IPS-18a (cell line): ENCODE data around the gene KLRF1.
"Not testable (repeated sequence)": the region's sequence is repeated elsewhere in the genome, so short reads cannot be mapped to it uniquely, and the experiment has no call there.

Experiments used
- H3K27ac ChIP-seq: one replicate; pipeline ENCODE4 v1.5.1; 2013; ENCODE audit warnings: low read length
- H3K27me3 ChIP-seq: one replicate; pipeline ENCODE4 v1.6.1; 2013; ENCODE audit warnings: mild to moderate bottlenecking, low read length; ENCODE audit not compliant: control insufficient read depth, insufficient read depth
- H3K36me3 ChIP-seq: one replicate; pipeline ENCODE4 v1.6.1; 2013; ENCODE audit warnings: low read depth, low read length; ENCODE audit not compliant: control insufficient read depth
- H3K4me1 ChIP-seq: one replicate; pipeline ENCODE4 v1.6.1; 2013; ENCODE audit warnings: low read depth, low read length; ENCODE audit not compliant: control insufficient read depth
- H3K4me3 ChIP-seq: one replicate; pipeline ENCODE4 v1.5.1; 2013; ENCODE audit warnings: low read length
- H3K9ac ChIP-seq: one replicate; pipeline ENCODE4 v1.6.1; 2013; ENCODE audit warnings: mild to moderate bottlenecking, low read length, moderate library complexity
- H3K9me3 ChIP-seq: one replicate; pipeline ENCODE4 v1.6.1; 2013; ENCODE audit warnings: low read depth, low read length; ENCODE audit not compliant: control insufficient read depth

KLRF1 gene

DNA sequence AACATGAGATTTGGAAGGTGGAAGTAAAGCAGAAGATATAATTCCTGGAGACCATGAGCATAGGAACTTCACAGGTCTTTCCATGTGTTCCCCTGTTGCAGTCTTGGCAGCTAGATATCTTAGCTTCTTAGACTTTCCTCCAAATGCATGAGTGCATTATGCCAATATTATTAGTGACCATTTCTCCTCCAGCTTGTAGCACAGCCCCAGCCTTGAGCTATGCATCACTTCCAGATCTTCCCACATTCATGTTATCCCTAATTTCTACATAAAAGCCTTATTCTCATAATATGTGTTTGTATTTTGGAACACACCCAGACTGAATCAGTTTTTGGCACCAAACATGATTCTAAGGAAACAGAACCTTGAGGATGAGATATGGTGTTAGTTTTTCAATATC lies 30.9 kb downstream of the KLRF1 start:
- no peaks in the 10 kb centered on the region for H3K27me3 ChIP-seq
- H3K4me3 ChIP-seq = no peak overlapping the region
- H3K9ac ChIP-seq = no peak overlapping the region
- H3K36me3 ChIP-seq = no peaks in the 10 kb centered on the region
- no peak overlapping the region for H3K27ac ChIP-seq
- no peaks in the 10 kb centered on the region for H3K9me3 ChIP-seq
- H3K4me1 ChIP-seq = no peaks in the 10 kb centered on the region

DNA sequence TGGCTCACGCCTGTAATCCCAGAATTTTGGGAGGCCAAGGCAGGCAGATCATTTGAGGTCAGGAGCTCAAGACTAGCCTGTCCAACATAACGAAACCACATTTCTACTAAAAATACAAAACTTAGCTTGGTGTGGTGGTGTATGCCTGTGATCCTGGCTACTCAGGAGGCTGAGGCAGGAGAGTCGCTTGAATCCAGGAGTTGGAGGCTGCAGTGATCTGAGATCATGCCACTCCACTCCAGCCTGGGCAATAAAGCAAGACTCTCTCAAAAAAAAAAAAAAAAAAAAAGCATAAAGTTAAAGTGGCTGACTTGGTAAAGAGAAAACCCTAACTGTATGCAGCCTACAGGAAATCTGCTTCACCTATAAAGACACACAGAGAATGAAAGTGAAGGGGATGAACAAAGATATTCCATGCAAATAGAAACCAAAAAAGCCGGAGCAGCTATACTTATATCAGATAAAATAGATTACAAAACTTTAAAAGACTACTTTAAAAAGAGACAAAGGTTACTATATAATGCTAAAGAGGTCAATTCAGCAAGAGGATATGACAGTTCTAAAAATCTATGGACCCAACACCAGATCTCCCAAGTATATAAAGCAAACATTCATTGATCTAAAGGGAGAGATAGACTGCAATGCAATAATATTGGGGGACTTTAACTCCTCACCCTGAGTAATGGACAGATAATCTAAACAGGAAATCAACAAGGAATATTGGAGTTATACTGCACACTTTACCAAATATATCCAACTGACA lies 37.8 kb downstream of the KLRF1 start:
- no peak overlapping the region for H3K4me3 ChIP-seq
- H3K4me1 ChIP-seq = peaks cover 17% of the 10 kb centered on the region
- H3K27me3 ChIP-seq = no peaks in the 10 kb centered on the region
- H3K36me3 ChIP-seq = no peaks in the 10 kb centered on the region
- no peak overlapping the region for H3K27ac ChIP-seq
- no peak overlapping the region for H3K9ac ChIP-seq
- H3K9me3 ChIP-seq = no peaks in the 10 kb centered on the region

DNA sequence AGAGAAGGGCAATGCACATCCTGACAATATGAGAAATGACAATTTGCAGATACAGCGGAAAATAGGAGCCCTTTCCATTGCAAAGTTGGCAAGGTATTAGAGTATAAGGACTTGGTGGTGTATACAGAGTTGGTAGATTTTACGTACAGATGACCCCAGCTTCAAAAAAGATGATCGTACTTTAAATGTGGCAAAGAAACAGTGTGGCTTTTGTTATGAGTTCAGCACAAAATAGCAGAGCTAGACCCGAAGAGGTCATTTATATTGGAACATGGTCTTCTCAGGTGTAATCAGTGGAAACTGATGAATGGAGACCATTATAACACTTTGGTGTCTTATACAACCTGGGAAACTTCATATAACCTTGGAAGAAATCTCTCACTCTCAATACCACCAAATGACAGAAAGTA lies 39.6 kb downstream of the KLRF1 start:
- peaks cover 17% of the 10 kb centered on the region for H3K4me1 ChIP-seq
- H3K27me3 ChIP-seq = no peaks in the 10 kb centered on the region
- H3K36me3 ChIP-seq = no peaks in the 10 kb centered on the region
- H3K9me3 ChIP-seq = no peaks in the 10 kb centered on the region
- H3K4me3 ChIP-seq = no peak overlapping the region
- H3K27ac ChIP-seq = no peak overlapping the region
- no peak overlapping the region for H3K9ac ChIP-seq

DNA sequence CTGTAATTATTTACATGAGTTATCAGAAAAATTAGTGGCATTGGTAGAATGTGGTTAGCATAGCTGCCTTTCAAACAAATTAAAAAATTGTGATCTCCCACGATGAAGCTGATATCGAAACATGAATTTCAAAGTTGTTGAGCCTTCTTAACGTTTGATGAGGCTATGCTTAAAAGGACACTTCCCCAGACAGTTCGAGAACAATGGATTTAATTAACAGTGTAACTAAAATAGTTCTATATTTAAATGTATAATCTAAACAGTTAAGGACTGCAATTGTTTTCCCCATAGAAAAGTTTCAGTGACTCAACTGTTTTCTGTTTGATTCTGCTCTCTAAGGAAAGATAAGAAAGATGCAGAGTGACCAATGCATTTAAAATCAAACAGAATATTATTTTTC lies 40.2 kb downstream of the KLRF1 start:
- Histone ChIP-seq H3K36me3 (no peaks in the 10 kb centered on the region), H3K9ac (no peak overlapping the region), H3K4me3 (no peak overlapping the region), H3K4me1 (peaks cover 17% of the 10 kb centered on the region), H3K9me3 (no peaks in the 10 kb centered on the region), H3K27me3 (no peaks in the 10 kb centered on the region), H3K27ac (no peak overlapping the region)

DNA sequence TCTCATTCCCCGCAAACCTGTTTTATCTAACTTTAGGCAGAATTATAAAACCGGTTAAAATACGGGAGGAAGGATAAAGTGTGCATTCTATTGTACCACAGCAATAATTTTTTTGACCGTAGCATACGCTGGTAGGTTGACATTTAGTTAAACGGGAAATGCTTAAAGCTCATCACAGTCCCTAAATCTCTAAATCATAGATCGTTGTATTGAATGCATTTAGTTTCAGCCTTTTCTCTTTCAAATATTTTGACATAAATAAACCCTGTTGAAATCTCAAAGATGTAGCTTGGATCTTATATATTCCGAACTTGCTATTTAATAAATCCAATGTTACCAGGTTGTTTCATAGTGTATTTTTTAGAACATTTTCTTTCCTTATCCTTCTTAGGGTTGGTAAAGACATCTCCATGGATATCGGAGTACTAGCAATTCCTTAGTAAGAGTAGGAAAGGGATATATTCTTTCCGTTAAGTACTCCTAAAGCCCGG lies 41.1 kb downstream of the KLRF1 start:
- H3K27ac ChIP-seq = no peak overlapping the region
- H3K9me3 ChIP-seq = no peaks in the 10 kb centered on the region
- no peak overlapping the region for H3K4me3 ChIP-seq
- no peak overlapping the region for H3K9ac ChIP-seq
- no peaks in the 10 kb centered on the region for H3K27me3 ChIP-seq
- H3K4me1 ChIP-seq = peaks cover 17% of the 10 kb centered on the region
- H3K36me3 ChIP-seq = no peaks in the 10 kb centered on the region

DNA sequence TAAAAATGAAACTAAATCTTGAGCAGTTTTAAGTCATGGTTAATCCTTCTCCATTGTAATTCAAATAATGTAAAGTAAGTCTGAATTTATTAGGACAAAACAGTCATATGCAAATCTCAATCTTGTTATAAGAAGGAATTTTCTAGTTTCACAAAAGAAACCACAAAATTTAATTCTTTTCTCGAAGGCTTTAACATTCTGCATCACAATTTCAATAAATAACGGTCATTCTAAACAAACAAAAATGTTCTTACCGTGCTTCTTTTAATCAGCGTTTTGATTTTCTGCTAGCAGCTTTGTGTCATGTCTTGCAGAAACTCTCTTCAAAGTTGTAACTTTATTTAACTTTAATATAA lies 41.6 kb downstream of the KLRF1 start:
- Histone ChIP-seq H3K27me3 (no peaks in the 10 kb centered on the region), H3K27ac (no peak overlapping the region), H3K4me3 (no peak overlapping the region), H3K9me3 (no peaks in the 10 kb centered on the region), H3K4me1 (peaks cover 17% of the 10 kb centered on the region), H3K36me3 (no peaks in the 10 kb centered on the region), H3K9ac (no peak overlapping the region)

DNA sequence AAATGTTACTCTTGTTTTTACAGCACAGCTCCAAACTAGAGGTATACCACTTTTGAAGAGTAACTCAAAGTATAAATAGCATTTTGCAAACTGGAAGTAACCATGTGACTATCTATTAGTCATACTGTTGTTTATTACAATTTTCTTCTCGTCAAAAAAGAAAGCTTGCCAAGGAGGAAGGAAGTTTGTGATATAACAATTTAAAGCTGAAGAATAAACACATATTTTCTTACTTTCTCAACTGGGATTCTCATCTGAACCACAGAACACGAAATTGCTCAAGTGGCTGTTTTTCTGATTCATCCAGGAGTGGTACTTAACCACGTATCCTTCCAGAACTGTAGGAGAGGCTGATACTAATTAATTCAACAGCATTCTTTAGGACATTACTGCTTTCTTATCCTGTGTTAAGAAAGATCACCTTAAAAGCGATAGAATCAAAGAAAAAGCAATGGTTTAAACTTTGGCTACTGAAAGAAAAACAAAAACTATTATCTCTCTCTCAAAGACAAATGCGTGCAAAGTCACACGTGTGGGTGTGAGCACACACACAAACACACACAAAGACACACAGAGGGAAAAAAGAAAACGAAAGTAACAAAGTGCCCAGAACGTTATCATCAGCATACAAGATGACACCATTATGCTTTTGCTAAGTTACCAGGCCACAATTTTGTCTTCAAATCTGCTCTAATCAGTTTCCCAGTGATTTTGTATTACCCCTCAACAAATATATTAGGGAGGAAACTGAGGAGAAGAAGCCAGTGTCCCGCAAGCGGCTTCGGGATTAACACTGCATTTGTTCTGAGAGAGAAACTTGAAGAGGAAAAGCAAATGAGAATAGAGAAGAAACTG lies 42.3 kb downstream of the KLRF1 start, which contains the start of gene CLEC2B:
TSS of gene CLEC2B (minus strand) at position 48 of the 855 bp plus-strand sequence.
- no peak within 1 kb of the TSS for H3K27ac ChIP-seq
- no peak within 1 kb of the TSS for H3K4me3 ChIP-seq
- no peak within 1 kb of the TSS for H3K9ac ChIP-seq
- no peaks in the 10 kb centered on the region for H3K9me3 ChIP-seq
- H3K4me1 ChIP-seq = peaks cover 17% of the 10 kb centered on the region
- no peaks in the 10 kb centered on the region for H3K27me3 ChIP-seq
- no peaks in the 10 kb centered on the region for H3K36me3 ChIP-seq

DNA sequence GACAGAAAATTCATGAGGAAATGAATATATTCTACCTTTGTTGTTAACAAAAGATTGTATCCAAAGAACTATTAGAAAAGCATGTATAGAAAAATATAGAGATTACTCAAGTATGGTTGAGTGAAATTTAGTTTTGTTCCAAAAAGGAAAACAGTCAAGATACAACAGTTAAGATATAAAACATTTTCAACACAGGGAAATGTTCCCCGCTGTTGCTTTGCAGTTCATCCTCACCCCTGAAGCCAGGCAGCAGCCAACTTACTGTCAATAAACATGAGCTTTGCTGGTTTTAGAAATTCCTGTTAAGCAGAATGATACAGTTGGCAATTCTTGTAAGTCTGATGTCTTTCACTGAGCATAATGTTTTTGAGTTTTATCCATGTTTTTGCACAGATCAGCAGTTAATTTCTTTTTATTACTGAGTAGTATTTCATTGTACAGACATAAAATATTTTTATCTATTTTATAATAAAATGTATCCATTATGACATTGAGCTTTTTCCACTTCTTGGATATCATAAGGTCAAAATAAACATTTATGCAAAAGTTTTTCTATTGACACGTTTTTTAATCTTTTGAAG lies 43.1 kb downstream of the KLRF1 start:
- H3K27ac ChIP-seq = no peak overlapping the region
- H3K4me3 ChIP-seq = no peak overlapping the region
- no peak overlapping the region for H3K9ac ChIP-seq
- H3K9me3 ChIP-seq = no peaks in the 10 kb centered on the region
- H3K36me3 ChIP-seq = no peaks in the 10 kb centered on the region
- H3K4me1 ChIP-seq = peaks cover 17% of the 10 kb centered on the region
- no peaks in the 10 kb centered on the region for H3K27me3 ChIP-seq

DNA sequence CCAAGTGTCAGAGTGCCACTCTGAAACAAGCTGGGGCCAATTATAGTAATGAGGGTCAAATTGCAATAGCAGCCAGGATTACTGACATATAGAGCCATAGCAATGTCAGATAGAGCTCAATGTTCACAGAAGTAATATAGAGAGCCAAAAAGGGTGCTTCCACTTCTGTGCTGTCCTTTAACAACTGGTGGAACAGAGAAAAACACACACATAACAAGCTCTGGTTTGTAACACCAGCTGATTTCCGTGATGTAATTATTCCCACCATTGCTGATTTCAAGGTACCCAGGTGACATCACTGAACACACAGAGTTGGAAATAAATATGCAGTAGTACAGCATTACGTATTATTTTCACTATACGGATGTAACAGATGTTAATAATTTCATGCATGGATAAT lies 44.9 kb downstream of the KLRF1 start:
- Histone ChIP-seq H3K27me3 (no peaks in the 10 kb centered on the region), H3K27ac (no peak overlapping the region), H3K36me3 (no peaks in the 10 kb centered on the region), H3K4me3 (no peak overlapping the region), H3K9me3 (no peaks in the 10 kb centered on the region), H3K9ac (no peak overlapping the region), H3K4me1 (peaks cover 17% of the 10 kb centered on the region)

DNA sequence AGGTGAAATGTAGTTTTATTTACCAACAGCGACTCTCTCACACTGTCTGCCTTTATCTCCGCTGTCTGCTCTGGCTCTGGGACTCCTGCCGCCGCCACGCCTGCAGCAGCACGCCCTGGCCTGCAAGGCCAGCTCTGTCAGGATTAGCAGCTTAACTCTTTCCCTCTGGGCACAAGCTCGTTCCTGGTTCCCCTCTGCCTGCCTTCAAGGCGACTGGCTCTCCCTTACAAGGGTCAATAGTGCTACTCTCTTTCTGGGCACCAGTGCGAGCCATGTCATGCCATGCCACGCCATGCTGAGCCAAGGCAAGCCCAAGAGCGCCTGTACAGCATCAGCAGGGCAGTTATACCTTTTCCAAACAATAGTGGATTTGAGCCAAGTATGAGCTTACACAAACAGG lies 45.5 kb downstream of the KLRF1 start:
- no peaks in the 10 kb centered on the region for H3K36me3 ChIP-seq
- no peaks in the 10 kb centered on the region for H3K27me3 ChIP-seq
- no peak overlapping the region for H3K27ac ChIP-seq
- H3K9me3 ChIP-seq = no peaks in the 10 kb centered on the region
- H3K9ac ChIP-seq = no peak overlapping the region
- H3K4me1 ChIP-seq = peaks cover 17% of the 10 kb centered on the region
- H3K4me3 ChIP-seq = no peak overlapping the region

DNA sequence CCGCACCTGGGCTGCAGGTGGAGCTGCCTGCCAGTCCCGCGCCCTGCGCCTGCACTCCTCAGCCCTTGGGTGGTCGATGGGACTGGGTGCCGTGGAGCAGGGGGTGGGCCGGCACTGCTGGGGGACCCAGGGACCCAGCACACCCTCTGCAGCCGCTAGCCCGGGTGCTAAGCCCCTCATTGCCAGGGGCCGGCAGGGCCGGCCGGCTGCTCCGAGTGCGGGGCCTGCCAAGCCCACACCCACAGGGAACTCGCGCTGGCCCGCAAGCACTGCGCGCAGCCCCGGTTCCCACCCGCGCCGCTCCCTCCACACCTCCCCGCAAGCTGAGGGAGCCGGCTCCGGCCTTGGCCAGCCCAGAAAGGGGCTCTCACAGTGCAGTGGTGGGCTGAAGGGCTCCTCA lies 48.8 kb downstream of the KLRF1 start:
- H3K9ac ChIP-seq, H3K36me3 ChIP-seq, H3K4me1 ChIP-seq, H3K27me3 ChIP-seq, H3K27ac ChIP-seq, H3K9me3 ChIP-seq, H3K4me3 ChIP-seq: not testable (repeated sequence)
